Measurements from ENCODE around the gene CIT.

Gene CIT

DNA sequence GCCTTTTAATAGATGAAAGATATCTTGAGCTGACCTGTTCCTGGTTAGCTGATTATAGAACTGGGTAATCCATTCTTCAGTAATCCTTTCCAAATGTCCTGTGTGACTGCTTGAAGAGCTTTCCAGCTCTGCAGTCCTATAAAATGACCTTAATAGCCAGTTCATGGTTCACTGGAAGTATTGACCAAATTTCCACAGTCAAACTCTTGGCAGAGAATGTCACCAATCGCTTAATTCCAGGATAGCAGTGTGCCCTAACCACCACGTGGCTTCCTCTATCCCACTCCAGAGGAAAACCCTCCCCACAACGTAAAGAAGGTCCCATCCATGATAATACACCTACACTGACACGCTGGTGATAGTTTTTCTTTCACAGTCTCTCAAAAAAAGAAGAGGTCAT lies 191.7 kb downstream of the CIT start:
- no peaks in the 10 kb centered on the region for H3K4me1 ChIP-seq (ENCODE audit: control insufficient read depth, insufficient read depth, low read length, poor library complexity, severe bottlenecking)
- no peak overlapping the region for H3K4me3 ChIP-seq (ENCODE audit: insufficient read depth, low read depth, low read length, poor library complexity, severe bottlenecking)
- no peak overlapping the region for H3K27ac ChIP-seq (ENCODE audit: insufficient read depth, low read length, poor library complexity, severe bottlenecking)
- no peaks in the 10 kb centered on the region for H3K27me3 ChIP-seq (replicated peaks; ENCODE audit: control insufficient read depth, insufficient read depth, low read length, poor library complexity, severe bottlenecking)
- H3K36me3 ChIP-seq (ENCODE audit: control insufficient read depth, insufficient read depth, low read length): peaks cover 11% of the 10 kb centered on the region
- DNase-seq: no peak
- H3K9me3 ChIP-seq (ENCODE audit: control insufficient read depth, low read length): no peaks in the 10 kb centered on the region

DNA sequence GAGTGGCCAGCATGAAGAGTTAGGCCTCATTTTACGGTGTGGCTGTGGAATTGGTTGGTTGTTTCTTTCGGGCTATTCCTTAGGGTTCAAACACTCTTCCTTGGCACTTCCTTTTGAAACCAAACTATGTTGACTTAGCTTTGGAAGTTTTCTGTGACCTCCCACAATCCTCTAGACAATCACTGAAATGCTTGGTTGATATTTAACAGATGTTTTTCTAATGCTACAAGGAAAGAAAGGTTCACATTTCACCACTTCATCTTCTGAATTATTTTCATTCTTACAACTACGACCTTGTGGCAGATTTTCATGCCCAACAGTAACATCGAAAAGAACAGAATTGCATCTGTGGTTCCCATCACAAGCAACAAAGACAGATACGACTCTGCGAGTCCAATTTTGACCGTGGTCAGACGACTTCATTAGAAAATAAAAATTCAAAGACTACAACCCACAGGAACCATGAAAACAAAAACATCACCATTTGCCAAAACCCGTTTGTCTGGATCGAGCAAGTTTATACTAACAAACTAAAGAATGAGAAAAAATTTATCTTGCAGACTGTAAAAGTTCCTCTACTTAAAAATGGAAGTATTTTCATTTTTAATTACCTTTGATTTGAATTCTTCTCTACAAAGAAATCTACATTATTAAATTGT lies 192.3 kb downstream of the CIT start:
- no peak overlapping the region for H3K4me3 ChIP-seq (ENCODE audit: insufficient read depth, low read depth, low read length, poor library complexity, severe bottlenecking)
- no peaks in the 10 kb centered on the region for H3K27me3 ChIP-seq (replicated peaks; ENCODE audit: control insufficient read depth, insufficient read depth, low read length, poor library complexity, severe bottlenecking)
- H3K4me1 ChIP-seq (ENCODE audit: control insufficient read depth, insufficient read depth, low read length, poor library complexity, severe bottlenecking): no peaks in the 10 kb centered on the region
- H3K36me3 ChIP-seq (ENCODE audit: control insufficient read depth, insufficient read depth, low read length): peaks cover 17% of the 10 kb centered on the region
- DNase-seq: no peak
- no peak overlapping the region for H3K27ac ChIP-seq (ENCODE audit: insufficient read depth, low read length, poor library complexity, severe bottlenecking)
- H3K9me3 ChIP-seq (ENCODE audit: control insufficient read depth, low read length): no peaks in the 10 kb centered on the region

DNA sequence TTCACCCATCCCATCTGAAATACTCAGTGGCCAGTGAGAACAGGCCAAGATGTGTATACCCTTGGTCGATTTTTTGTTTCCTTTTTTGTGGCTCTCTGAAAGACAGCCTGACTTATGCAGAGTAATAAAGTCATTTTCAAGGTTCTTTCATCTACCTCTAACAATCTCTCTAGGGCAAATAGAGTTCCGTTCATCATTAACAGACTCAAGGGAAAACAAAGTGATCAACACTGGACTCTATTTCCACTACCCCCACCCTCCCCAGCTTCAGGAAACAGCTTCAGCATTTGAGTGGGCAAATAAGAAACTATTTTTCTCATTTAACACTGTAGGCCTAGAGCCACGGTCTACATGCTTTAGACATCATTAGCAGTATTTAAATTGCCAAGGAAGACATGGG lies 193.3 kb downstream of the CIT start:
- Histone ChIP-seq H3K36me3 (ENCODE audit: control insufficient read depth, insufficient read depth, low read length) (peaks cover 27% of the 10 kb centered on the region), H3K27ac (ENCODE audit: insufficient read depth, low read length, poor library complexity, severe bottlenecking) (no peak overlapping the region), H3K27me3 (replicated peaks; ENCODE audit: control insufficient read depth, insufficient read depth, low read length, poor library complexity, severe bottlenecking) (no peaks in the 10 kb centered on the region), H3K4me1 (ENCODE audit: control insufficient read depth, insufficient read depth, low read length, poor library complexity, severe bottlenecking) (no peaks in the 10 kb centered on the region), H3K9me3 (ENCODE audit: control insufficient read depth, low read length) (no peaks in the 10 kb centered on the region), H3K4me3 (ENCODE audit: insufficient read depth, low read depth, low read length, poor library complexity, severe bottlenecking) (no peak overlapping the region)
- no peak for DNase-seq

DNA sequence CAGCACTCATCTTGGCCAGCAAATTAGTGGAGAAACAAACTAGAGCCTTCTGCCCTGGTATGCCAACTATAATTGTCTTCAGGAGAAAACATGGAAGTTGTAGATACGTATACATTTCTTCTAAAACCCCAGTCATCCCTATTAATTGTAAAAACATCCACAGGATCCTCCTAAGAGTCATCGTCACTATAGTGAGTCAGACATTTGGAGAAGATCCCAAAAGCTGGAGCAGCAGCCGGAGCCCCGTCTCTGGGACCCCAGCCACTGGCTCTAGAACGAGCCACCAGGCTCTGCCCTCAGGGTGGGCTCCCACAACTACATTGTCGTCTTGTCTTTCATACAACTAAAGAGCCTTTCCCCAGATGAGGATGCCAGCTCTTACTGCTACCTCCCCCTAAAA lies 193.7 kb downstream of the CIT start:
- Histone ChIP-seq H3K4me3 (ENCODE audit: insufficient read depth, low read depth, low read length, poor library complexity, severe bottlenecking) (no peak overlapping the region), H3K4me1 (ENCODE audit: control insufficient read depth, insufficient read depth, low read length, poor library complexity, severe bottlenecking) (no peaks in the 10 kb centered on the region), H3K27ac (ENCODE audit: insufficient read depth, low read length, poor library complexity, severe bottlenecking) (no peak overlapping the region), H3K9me3 (ENCODE audit: control insufficient read depth, low read length) (no peaks in the 10 kb centered on the region), H3K27me3 (replicated peaks; ENCODE audit: control insufficient read depth, insufficient read depth, low read length, poor library complexity, severe bottlenecking) (no peaks in the 10 kb centered on the region), H3K36me3 (ENCODE audit: control insufficient read depth, insufficient read depth, low read length) (peaks cover 31% of the 10 kb centered on the region)
- DNase-seq: no peak

DNA sequence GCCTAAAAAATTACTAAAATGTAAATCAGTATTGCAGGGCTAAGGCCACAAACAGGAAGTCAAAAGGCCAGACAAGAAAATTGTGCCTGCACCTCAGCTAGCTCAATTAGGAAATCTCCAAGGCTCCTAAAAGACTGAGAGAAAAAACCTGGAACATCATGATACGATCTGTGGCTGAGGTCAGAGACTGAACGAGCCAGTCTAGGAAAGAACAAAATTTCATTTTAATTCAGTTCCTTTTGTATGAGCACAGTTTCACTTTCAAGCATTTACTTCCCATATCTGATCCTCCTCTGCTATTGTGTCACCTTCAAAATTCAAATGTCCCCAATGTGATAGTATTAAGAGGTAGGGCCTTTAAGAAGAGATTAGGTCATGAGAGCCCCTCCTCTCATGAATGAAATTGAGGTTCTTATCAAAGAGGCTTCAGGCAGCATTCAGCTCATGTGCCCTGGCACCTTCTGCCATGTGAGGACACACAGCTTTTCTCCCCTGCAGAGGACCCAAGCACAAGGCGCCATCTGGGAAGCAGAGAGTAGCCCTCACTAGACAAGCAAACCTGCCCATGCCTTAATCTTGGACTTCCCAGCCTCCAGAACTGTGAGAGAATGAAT lies 194.4 kb downstream of the CIT start:
- no peaks in the 10 kb centered on the region for H3K27me3 ChIP-seq (replicated peaks; ENCODE audit: control insufficient read depth, insufficient read depth, low read length, poor library complexity, severe bottlenecking)
- no peak overlapping the region for H3K4me3 ChIP-seq (ENCODE audit: insufficient read depth, low read depth, low read length, poor library complexity, severe bottlenecking)
- no peak overlapping the region for H3K27ac ChIP-seq (ENCODE audit: insufficient read depth, low read length, poor library complexity, severe bottlenecking)
- H3K36me3 ChIP-seq (ENCODE audit: control insufficient read depth, insufficient read depth, low read length): peaks cover 37% of the 10 kb centered on the region
- H3K9me3 ChIP-seq (ENCODE audit: control insufficient read depth, low read length): no peaks in the 10 kb centered on the region
- no peaks in the 10 kb centered on the region for H3K4me1 ChIP-seq (ENCODE audit: control insufficient read depth, insufficient read depth, low read length, poor library complexity, severe bottlenecking)
- DNase-seq: no peak

DNA sequence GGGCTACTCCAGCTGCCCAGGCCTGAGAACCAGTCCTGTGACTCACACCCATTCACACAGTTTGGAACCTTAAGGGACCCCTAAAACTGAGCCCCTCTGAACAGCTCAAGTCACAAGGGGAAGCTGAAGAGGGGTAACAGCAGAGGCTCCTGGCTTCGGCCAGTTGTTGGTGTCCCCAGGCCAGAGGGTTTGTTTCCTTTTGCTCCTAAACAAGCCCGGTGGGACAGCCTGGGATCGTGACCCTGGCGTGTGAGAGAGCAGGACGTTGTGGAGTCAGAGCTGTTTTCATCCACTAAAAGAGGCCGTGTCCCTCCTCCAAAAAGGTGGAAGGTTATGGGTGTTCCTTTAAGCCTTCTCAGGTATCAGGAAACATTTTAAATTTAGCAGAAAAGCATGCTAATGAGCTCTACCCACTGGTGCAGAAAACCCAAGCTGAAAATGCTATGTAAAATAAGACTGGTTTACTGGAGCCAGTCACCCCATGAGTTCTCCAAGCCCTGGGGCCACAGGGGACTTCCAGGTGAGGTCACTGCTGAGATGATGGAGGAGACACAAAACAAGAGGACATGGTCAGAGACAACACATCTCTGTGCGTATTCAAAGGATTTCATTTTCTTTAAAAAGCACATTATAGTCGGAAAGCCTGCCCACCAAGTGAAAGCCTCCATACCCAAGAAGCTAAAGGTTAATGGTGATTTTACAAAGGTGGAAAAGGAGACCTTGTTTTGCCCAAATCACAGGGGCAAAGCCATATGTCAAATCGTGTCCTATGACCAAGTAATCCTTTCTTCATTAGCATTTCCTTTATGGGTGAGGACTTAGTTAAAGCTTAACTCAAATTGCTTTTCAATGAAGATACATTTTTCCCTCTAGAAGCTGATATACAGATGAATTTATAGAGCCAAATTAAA lies 195.1 kb downstream of the CIT start:
- DNase-seq: no peak
- Histone ChIP-seq H3K27ac (ENCODE audit: insufficient read depth, low read length, poor library complexity, severe bottlenecking) (no peak overlapping the region), H3K4me3 (ENCODE audit: insufficient read depth, low read depth, low read length, poor library complexity, severe bottlenecking) (no peak overlapping the region), H3K4me1 (ENCODE audit: control insufficient read depth, insufficient read depth, low read length, poor library complexity, severe bottlenecking) (no peaks in the 10 kb centered on the region), H3K36me3 (ENCODE audit: control insufficient read depth, insufficient read depth, low read length) (peaks cover 43% of the 10 kb centered on the region), H3K9me3 (ENCODE audit: control insufficient read depth, low read length) (no peaks in the 10 kb centered on the region), H3K27me3 (replicated peaks; ENCODE audit: control insufficient read depth, insufficient read depth, low read length, poor library complexity, severe bottlenecking) (no peaks in the 10 kb centered on the region)

GRCh38 chr12:119681111-119681510 lies 196.0 kb downstream of the CIT start:
- DNase-seq: no peak
- no peaks in the 10 kb centered on the region for H3K4me1 ChIP-seq (ENCODE audit: control insufficient read depth, insufficient read depth, low read length, poor library complexity, severe bottlenecking)
- H3K9me3 ChIP-seq (ENCODE audit: control insufficient read depth, low read length): no peaks in the 10 kb centered on the region
- no peak overlapping the region for H3K4me3 ChIP-seq (ENCODE audit: insufficient read depth, low read depth, low read length, poor library complexity, severe bottlenecking)
- H3K36me3 ChIP-seq (ENCODE audit: control insufficient read depth, insufficient read depth, low read length): peaks cover 50% of the 10 kb centered on the region
- no peak overlapping the region for H3K27ac ChIP-seq (ENCODE audit: insufficient read depth, low read length, poor library complexity, severe bottlenecking)
- H3K27me3 ChIP-seq (replicated peaks; ENCODE audit: control insufficient read depth, insufficient read depth, low read length, poor library complexity, severe bottlenecking): no peaks in the 10 kb centered on the region

DNA sequence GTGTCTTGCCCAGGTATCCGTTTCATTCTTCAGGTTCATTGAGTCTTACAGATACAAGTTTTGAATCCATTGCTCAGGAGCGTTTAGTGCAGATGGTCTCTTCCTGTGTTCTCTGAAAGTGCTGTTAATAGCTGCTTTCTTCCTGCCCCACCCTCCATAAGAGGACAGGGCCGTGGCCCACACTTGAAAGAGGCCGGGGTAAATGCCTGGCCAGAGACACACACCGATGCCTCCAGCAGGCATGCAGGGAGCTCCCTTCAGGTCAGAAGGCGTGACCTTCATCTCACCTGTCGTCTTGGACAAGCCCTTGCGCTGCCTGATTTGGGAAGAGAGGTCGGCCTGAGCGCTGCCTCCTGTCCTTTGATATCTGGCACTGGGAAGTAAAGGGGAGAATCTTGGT lies 197.6 kb downstream of the CIT start:
- no peak for DNase-seq
- Histone ChIP-seq H3K36me3 (ENCODE audit: control insufficient read depth, insufficient read depth, low read length) (peaks cover 62% of the 10 kb centered on the region), H3K27me3 (replicated peaks; ENCODE audit: control insufficient read depth, insufficient read depth, low read length, poor library complexity, severe bottlenecking) (no peaks in the 10 kb centered on the region), H3K4me3 (ENCODE audit: insufficient read depth, low read depth, low read length, poor library complexity, severe bottlenecking) (no peak overlapping the region), H3K4me1 (ENCODE audit: control insufficient read depth, insufficient read depth, low read length, poor library complexity, severe bottlenecking) (no peaks in the 10 kb centered on the region), H3K9me3 (ENCODE audit: control insufficient read depth, low read length) (no peaks in the 10 kb centered on the region), H3K27ac (ENCODE audit: insufficient read depth, low read length, poor library complexity, severe bottlenecking) (no peak overlapping the region)

DNA sequence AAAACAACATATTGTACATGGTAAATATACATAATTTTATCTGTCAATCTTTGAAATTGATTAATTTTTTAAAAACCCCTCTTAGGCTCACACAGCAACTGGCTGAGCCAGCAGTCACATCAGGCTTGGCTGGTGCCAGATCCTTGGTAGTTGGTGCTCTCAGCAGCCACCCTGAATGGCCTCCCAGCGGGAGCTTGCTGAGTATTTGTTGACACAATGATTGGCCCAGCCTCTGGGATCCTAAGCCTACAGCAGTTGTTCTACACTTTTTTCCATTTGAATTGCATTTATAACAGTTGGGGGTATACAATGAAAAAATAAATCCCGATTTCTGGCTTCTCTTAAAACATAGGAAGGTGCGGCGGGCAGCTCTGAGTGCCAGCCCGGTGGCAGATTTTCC lies 198.0 kb downstream of the CIT start:
- Histone ChIP-seq H3K36me3 (ENCODE audit: control insufficient read depth, insufficient read depth, low read length) (peaks cover 66% of the 10 kb centered on the region), H3K27ac (ENCODE audit: insufficient read depth, low read length, poor library complexity, severe bottlenecking) (no peak overlapping the region), H3K9me3 (ENCODE audit: control insufficient read depth, low read length) (no peaks in the 10 kb centered on the region), H3K27me3 (replicated peaks; ENCODE audit: control insufficient read depth, insufficient read depth, low read length, poor library complexity, severe bottlenecking) (no peaks in the 10 kb centered on the region), H3K4me3 (ENCODE audit: insufficient read depth, low read depth, low read length, poor library complexity, severe bottlenecking) (no peak overlapping the region), H3K4me1 (ENCODE audit: control insufficient read depth, insufficient read depth, low read length, poor library complexity, severe bottlenecking) (no peaks in the 10 kb centered on the region)
- no peak for DNase-seq

GRCh38 chr12:119678459-119678858 lies 198.7 kb downstream of the CIT start:
- Histone ChIP-seq H3K36me3 (ENCODE audit: control insufficient read depth, insufficient read depth, low read length) (peaks cover 72% of the 10 kb centered on the region), H3K9me3 (ENCODE audit: control insufficient read depth, low read length) (no peaks in the 10 kb centered on the region), H3K27ac (ENCODE audit: insufficient read depth, low read length, poor library complexity, severe bottlenecking) (no peak overlapping the region), H3K4me3 (ENCODE audit: insufficient read depth, low read depth, low read length, poor library complexity, severe bottlenecking) (no peak overlapping the region), H3K4me1 (ENCODE audit: control insufficient read depth, insufficient read depth, low read length, poor library complexity, severe bottlenecking) (no peaks in the 10 kb centered on the region), H3K27me3 (replicated peaks; ENCODE audit: control insufficient read depth, insufficient read depth, low read length, poor library complexity, severe bottlenecking) (no peaks in the 10 kb centered on the region)
- DNase-seq: no peak
